Measurements from ENCODE around the gene ASTL.

DNA sequence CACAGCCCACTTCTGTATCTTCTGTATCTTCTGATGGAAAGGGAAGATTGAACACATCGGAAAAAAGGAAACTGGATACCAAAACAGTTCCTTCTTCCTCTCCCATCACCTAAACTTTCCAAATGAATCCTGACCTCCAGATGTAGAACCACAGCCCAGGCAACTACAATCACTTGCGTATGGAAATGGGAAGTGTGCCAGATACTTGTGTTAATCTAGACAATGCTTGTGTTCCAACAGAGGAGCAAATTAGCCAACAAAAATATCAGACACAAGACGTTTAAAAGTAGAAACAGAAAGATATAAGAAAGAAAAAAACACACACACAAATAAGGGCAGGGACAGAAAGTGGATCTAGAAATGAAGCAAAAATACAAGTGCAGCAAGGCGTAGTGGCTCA lies 38.4 kb upstream of the ASTL start:
- TF ChIP-seq, protein P1, sequence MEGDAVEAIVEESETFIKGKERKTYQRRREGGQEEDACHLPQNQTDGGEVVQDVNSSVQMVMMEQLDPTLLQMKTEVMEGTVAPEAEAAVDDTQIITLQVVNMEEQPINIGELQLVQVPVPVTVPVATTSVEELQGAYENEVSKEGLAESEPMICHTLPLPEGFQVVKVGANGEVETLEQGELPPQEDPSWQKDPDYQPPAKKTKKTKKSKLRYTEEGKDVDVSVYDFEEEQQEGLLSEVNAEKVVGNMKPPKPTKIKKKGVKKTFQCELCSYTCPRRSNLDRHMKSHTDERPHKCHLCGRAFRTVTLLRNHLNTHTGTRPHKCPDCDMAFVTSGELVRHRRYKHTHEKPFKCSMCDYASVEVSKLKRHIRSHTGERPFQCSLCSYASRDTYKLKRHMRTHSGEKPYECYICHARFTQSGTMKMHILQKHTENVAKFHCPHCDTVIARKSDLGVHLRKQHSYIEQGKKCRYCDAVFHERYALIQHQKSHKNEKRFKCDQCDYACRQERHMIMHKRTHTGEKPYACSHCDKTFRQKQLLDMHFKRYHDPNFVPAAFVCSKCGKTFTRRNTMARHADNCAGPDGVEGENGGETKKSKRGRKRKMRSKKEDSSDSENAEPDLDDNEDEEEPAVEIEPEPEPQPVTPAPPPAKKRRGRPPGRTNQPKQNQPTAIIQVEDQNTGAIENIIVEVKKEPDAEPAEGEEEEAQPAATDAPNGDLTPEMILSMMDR (IDR thresholded peaks at IDR 0.05; ENCODE audit: insufficient read depth, low read depth, low read length): no peak
- TF ChIP-seq EZH2 (IDR thresholded peaks at IDR 0.05; ENCODE audit: insufficient read depth, low read length): no peak

All from astrocyte (in vitro differentiated cells and primary cell).